T47D (cell line): ENCODE measurements around the gene C8B.

Experiments
- DNase-seq, 2 experiments: peaks; one replicate each; pipeline versions ENCODE4 v3.0.0 to v3.0.0-alpha.2; 2011 to 2012; ENCODE audit warnings: low read depth in 1 of 2, low spot score in 1 of 2
- JUND ChIP-seq: IDR thresholded peaks from 2 replicates; pipeline ENCODE4 v1.6.1; 2012; ENCODE audit warnings: low read depth
- in situ Hi-C: cut with HindIII; loops from 2 replicates; pipeline ENCODE4 v1.10.0; 2016; ENCODE audit warnings: low sequenced_read_pairs, low pct_unique_long_range_greater_than_20kb

C8B gene

GRCh38 chr1:56965916-56966697 is at the start of gene C8B:
Gene C8B (minus strand): TSS chr1:56966015. CDS start chr1:56965948, 67 bp downstream.
- in situ Hi-C loops, result no loop called here
- no peak for TF ChIP-seq JUND
- DNase-seq, result no peak

GRCh38 chr1:57015071-57015470 is 49.3 kb upstream of the C8B start:
- no peak for TF ChIP-seq JUND
- no peak for DNase-seq
- in situ Hi-C loops, result no loop called here

GRCh38 chr1:57013522-57013921 is 47.7 kb upstream of the C8B start:
- in situ Hi-C loops, result no loop called here
- DNase-seq, result no peak
- TF ChIP-seq JUND, result no peak

- DNase-seq, result no peak
- no peak for TF ChIP-seq JUND
- in situ Hi-C loops, result no loop called here
These were observed 46.5 kb upstream of the C8B start for GRCh38 chr1:57012315-57012714.

- DNase-seq, result no peak
- in situ Hi-C loops, result no loop called here
- no peak for TF ChIP-seq JUND
These were observed 44.7 kb upstream of the C8B start for GRCh38 chr1:57010511-57010910.

- DNase-seq, result no peak
- no peak for TF ChIP-seq JUND
- in situ Hi-C loops, result no loop called here
These were observed 42.1 kb upstream of the C8B start for GRCh38 chr1:57007948-57008347.

GRCh38 chr1:57007472-57007871 is 41.7 kb upstream of the C8B start:
- in situ Hi-C loops, result no loop called here
- TF ChIP-seq JUND, result no peak
- no peak for DNase-seq

- in situ Hi-C loops, result no loop called here
- no peak for DNase-seq
- no peak for TF ChIP-seq JUND
These were observed 37.8 kb upstream of the C8B start for GRCh38 chr1:57003398-57004139.

- in situ Hi-C loops, result no loop called here
- TF ChIP-seq JUND, result no peak
- DNase-seq, result no peak
These were observed 29.7 kb upstream of the C8B start for GRCh38 chr1:56995414-56996100.

- in situ Hi-C loops, result no loop called here
- no peak for TF ChIP-seq JUND
- DNase-seq, result no peak
These were observed 27.7 kb upstream of the C8B start for GRCh38 chr1:56993475-56993874.

- DNase-seq, result no peak
- in situ Hi-C loops, result no loop called here
- TF ChIP-seq JUND, result no peak
These were observed 26.7 kb upstream of the C8B start for GRCh38 chr1:56992318-56993125.

GRCh38 chr1:56991576-56991975 is 25.8 kb upstream of the C8B start:
- TF ChIP-seq JUND, result no peak
- in situ Hi-C loops, result no loop called here
- DNase-seq, result no peak
